HG03460 (cell line): ENCODE results near the gene CASS4.

Source experiments
- ATAC-seq: cut with Tn5 transposase; IDR thresholded peaks from one replicate; pipeline ENCODE4 v1.9.1; 2021; ENCODE audit not compliant: unreplicated experiment

CASS4 gene

DNA sequence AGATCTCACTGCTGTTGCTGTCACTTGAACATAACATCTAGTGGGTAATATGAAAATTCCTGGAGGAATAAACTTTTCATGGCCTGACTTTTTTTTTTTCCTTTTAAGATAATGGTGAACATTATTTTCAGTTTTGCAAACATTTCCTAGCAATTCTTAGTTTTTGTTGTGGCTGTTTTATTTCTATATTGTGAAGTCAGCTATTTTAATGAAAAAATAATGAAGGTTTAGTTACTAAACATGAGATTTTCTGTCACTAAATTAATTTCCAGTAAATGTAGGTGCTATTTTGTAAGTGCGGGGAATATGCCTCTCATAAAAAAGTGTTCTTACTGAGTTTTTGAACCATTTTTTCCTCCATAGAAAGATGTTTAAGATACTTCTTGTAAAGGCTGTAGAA lies 89.1 kb downstream of the CASS4 start:
- ATAC-seq = no peak

DNA sequence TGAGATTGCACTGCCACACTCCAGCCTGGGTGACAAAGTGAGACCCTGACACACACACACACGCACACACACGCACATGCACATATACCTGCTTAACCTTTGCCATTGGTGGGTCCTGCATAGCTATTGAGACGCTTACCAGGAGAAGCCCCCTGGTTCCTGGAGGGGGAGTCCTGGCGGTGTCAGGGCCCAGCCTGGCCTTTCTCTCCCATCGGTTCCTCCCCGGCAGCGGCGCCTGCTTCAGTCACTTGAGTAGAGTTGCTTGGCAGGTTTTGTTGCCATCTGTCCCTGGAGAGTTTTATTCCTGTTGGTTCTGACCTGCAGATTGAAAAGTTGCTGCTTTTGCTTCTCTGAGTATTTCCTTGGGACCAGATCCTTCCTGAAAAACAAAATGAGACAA lies 91.9 kb downstream of the CASS4 start:
- no peak for ATAC-seq

GRCh38 chr20:56504373-56505005 lies 92.4 kb downstream of the CASS4 start:
- no peak for ATAC-seq

DNA sequence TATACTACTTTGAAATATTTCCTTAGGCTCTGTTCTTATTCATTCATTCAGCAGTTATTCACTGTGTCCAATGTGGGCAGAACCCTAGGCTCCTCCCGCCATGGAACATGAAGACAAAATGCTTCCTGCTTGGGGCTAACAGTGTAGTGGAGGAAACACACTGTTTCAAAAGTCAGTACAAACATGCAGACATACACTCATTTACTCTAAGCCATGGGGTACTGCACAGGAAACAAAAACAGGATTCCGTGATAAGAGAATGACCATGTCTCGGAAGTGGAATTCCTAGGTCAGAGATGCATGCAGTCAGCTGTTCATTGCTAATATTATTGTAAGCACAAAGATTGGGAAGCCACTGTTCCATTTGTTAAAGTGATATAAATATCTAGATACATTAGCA lies 94.0 kb downstream of the CASS4 start:
- ATAC-seq = no peak
